NCI-H2171 treated with DMSO at 0.1 percent for 48 hours (cell line): Measurements from ENCODE around the gene RAB11B.
A peak's percentile ranks its signal among the peaks of the same experiment; 100 is the strongest.
"Not testable (repeated sequence)": the region's sequence is repeated elsewhere in the genome, so short reads cannot be mapped to it uniquely, and the experiment has no call there.

ENCODE experiments used
- DNase-seq: peaks from one replicate; lab custom pipeline; 2025; lab: John Stamatoyannopoulos, UW

Gene RAB11B

GRCh38 chr19:8429044-8429443 is 38.9 kb downstream of the RAB11B start:
- no peak for DNase-seq

GRCh38 chr19:8429826-8430225 is 39.7 kb downstream of the RAB11B start:
- no peak for DNase-seq

GRCh38 chr19:8430650-8431049 is 40.5 kb downstream of the RAB11B start:
- DNase-seq: no peak

- no peak for DNase-seq
These were observed 48.1 kb downstream of the RAB11B start for GRCh38 chr19:8438236-8438635.

GRCh38 chr19:8441725-8442544 is 51.8 kb downstream of the RAB11B start:
- no peak for DNase-seq

GRCh38 chr19:8444140-8444676 is 54.0 kb downstream of the RAB11B start:
- DNase-seq: not testable (repeated sequence)

GRCh38 chr19:8444677-8445487 is 54.7 kb downstream of the RAB11B start, which contains the start of gene HNRNPM:
Gene HNRNPM, plus strand, starts transcription at chr19:8444975. Its CDS starts 24 bp downstream, at chr19:8444999.
- peak; percentile 97 for DNase-seq

- peak; percentile 10 for DNase-seq
These were observed 55.4 kb downstream of the RAB11B start for GRCh38 chr19:8445488-8446001.

GRCh38 chr19:8446061-8446709 is 56.0 kb downstream of the RAB11B start:
- DNase-seq: no peak

GRCh38 chr19:8449830-8450229 is 59.7 kb downstream of the RAB11B start:
- no peak for DNase-seq

- DNase-seq: no peak
These were observed 61.2 kb downstream of the RAB11B start for GRCh38 chr19:8451377-8451776.

GRCh38 chr19:8451885-8452284 is 61.7 kb downstream of the RAB11B start:
- no peak for DNase-seq

- no peak for DNase-seq
These were observed 62.4 kb downstream of the RAB11B start for GRCh38 chr19:8452446-8453123.

- no peak for DNase-seq
These were observed 63.5 kb downstream of the RAB11B start for GRCh38 chr19:8453616-8454015.
